Astrocyte (in vitro differentiated cells and primary cell): ENCODE data around the gene CAMKMT. TPM values are rescaled to one million over a fixed set of nuclear protein-coding genes. Genes with fewer than 3 reads are reported as not detected.

ENCODE experiments used
- DNase-seq: peaks from one replicate; pipeline ENCODE4 v3.0.0-alpha.2; 2010; ENCODE audit warnings: low read depth
- FAIRE-seq: peaks from 2 replicates; lab custom pipeline; 2011; peaks lifted over from hg19 to GRCh38; lab: Jason Lieb, UNC
- H2AFZ ChIP-seq: 2 replicates; pipeline ENCODE4 v1.6.0; 2012; ENCODE audit warnings: low read depth, low read length, inconsistent platforms
- H3K27ac ChIP-seq: 2 replicates; pipeline ENCODE4 v1.5.1; 2011; ENCODE audit warnings: low read depth, low read length, inconsistent platforms
- H3K27me3 ChIP-seq: 2 replicates; pipeline ENCODE4 v1.6.0; 2011; ENCODE audit warnings: low read length, inconsistent platforms; ENCODE audit not compliant: insufficient read depth
- H3K36me3 ChIP-seq: 2 replicates; pipeline ENCODE4 v1.5.1; 2011; ENCODE audit warnings: low read length, inconsistent platforms; ENCODE audit not compliant: insufficient read depth
- H3K4me1 ChIP-seq: 2 replicates; pipeline ENCODE4 v1.5.1; 2011; ENCODE audit warnings: low read length, inconsistent platforms; ENCODE audit not compliant: insufficient read depth
- H3K4me2 ChIP-seq: 2 replicates; pipeline ENCODE4 v1.6.0; 2012; ENCODE audit warnings: low read length, inconsistent platforms
- H3K4me3 ChIP-seq: 2 replicates; pipeline ENCODE4 v1.5.1; 2011; ENCODE audit warnings: low read depth, mild to moderate bottlenecking, low read length, inconsistent platforms; ENCODE audit not compliant: insufficient read depth
- H3K79me2 ChIP-seq: 2 replicates; pipeline ENCODE4 v1.6.0; 2012; ENCODE audit warnings: mild to moderate bottlenecking, low read length, inconsistent platforms; ENCODE audit not compliant: insufficient read depth
- H3K9ac ChIP-seq: 2 replicates; pipeline ENCODE4 v1.6.0; 2012; ENCODE audit warnings: mild to moderate bottlenecking, low read length, inconsistent platforms
- H3K9me3 ChIP-seq: 2 replicates; pipeline ENCODE4 v1.5.1; 2012; ENCODE audit warnings: low read depth, mild to moderate bottlenecking, low read length, inconsistent platforms; ENCODE audit not compliant: insufficient read depth
- H4K20me1 ChIP-seq: 2 replicates; pipeline ENCODE4 v1.6.0; 2012; ENCODE audit warnings: low read length, inconsistent platforms; ENCODE audit not compliant: insufficient read depth
- H3K27ac Mint-ChIP-seq: one replicate; pipeline ENCODE4 v1.8.0; 2021; ENCODE audit warnings: mild to moderate bottlenecking, mixed read lengths; ENCODE audit not compliant: unreplicated experiment
- H3K27me3 Mint-ChIP-seq: one replicate; pipeline ENCODE4 v1.8.0; 2021; ENCODE audit warnings: low read depth, mixed read lengths; ENCODE audit not compliant: unreplicated experiment
- H3K36me3 Mint-ChIP-seq: one replicate; pipeline ENCODE4 v1.8.0; 2021; ENCODE audit warnings: low read depth, mixed read lengths; ENCODE audit not compliant: unreplicated experiment
- H3K4me1 Mint-ChIP-seq: one replicate; pipeline ENCODE4 v1.8.0; 2021; ENCODE audit warnings: low read depth, mixed read lengths; ENCODE audit not compliant: unreplicated experiment
- H3K4me3 Mint-ChIP-seq: one replicate; pipeline ENCODE4 v1.8.0; 2021; ENCODE audit warnings: mild to moderate bottlenecking, moderate library complexity, mixed read lengths; ENCODE audit not compliant: unreplicated experiment
- H3K9me3 Mint-ChIP-seq: one replicate; pipeline ENCODE4 v1.8.0; 2021; ENCODE audit warnings: mild to moderate bottlenecking, mixed read lengths; ENCODE audit not compliant: unreplicated experiment
- EZH2 ChIP-seq: IDR thresholded peaks from 2 replicates; pipeline ENCODE4 v1.6.1; 2012; ENCODE audit warnings: mild to moderate bottlenecking, low read length, inconsistent platforms; ENCODE audit not compliant: insufficient read depth
- total RNA-seq: library from RNA; stranded (reverse); gene quantifications from 2 replicates; pipeline ENCODE4 v1.2.1, GENCODE V29; 2021
- TF ChIP-seq, protein P1 (sequence below): IDR thresholded peaks from 2 replicates; pipeline ENCODE4 v1.5.1; 2011; ENCODE audit warnings: low read depth, mild to moderate bottlenecking, inconsistent platforms, low read length, moderate library complexity; ENCODE audit not compliant: insufficient read depth

The CAMKMT gene
- total RNA-seq, 1 donor from 2014 or later, result 9.3 TPM

- no peak for FAIRE-seq
- Histone ChIP-seq H3K4me3 (no peak overlapping the region), H3K36me3 (no peaks in the 10 kb centered on the region), H3K79me2 (no peaks in the 10 kb centered on the region), H3K9me3 (no peaks in the 10 kb centered on the region), H2AFZ (no peak overlapping the region), H4K20me1 (no peaks in the 10 kb centered on the region), H3K4me2 (no peak overlapping the region), H3K9ac (no peak overlapping the region), H3K27me3 (peaks cover 36% of the 10 kb centered on the region), H3K4me1 (peaks cover 2% of the 10 kb centered on the region), H3K27ac (no peak overlapping the region)
- peaks cover under 1% of the 10 kb centered on the region for H3K36me3 Mint-ChIP-seq
- H3K27ac Mint-ChIP-seq, result no peak overlapping the region
- no peaks in the 10 kb centered on the region for H3K9me3 Mint-ChIP-seq
- H3K4me1 Mint-ChIP-seq, result peaks cover 16% of the 10 kb centered on the region
- TF ChIP-seq, protein P1, sequence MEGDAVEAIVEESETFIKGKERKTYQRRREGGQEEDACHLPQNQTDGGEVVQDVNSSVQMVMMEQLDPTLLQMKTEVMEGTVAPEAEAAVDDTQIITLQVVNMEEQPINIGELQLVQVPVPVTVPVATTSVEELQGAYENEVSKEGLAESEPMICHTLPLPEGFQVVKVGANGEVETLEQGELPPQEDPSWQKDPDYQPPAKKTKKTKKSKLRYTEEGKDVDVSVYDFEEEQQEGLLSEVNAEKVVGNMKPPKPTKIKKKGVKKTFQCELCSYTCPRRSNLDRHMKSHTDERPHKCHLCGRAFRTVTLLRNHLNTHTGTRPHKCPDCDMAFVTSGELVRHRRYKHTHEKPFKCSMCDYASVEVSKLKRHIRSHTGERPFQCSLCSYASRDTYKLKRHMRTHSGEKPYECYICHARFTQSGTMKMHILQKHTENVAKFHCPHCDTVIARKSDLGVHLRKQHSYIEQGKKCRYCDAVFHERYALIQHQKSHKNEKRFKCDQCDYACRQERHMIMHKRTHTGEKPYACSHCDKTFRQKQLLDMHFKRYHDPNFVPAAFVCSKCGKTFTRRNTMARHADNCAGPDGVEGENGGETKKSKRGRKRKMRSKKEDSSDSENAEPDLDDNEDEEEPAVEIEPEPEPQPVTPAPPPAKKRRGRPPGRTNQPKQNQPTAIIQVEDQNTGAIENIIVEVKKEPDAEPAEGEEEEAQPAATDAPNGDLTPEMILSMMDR, result no peak
- TF ChIP-seq EZH2, result no peak
- H3K4me3 Mint-ChIP-seq, result no peak overlapping the region
- no peaks in the 10 kb centered on the region for H3K27me3 Mint-ChIP-seq
- no peak for DNase-seq
Measured at GRCh38 chr2:44774826-44775492, 413.2 kb downstream of the CAMKMT start.

- H3K4me1 ChIP-seq, result peaks cover 2% of the 10 kb centered on the region
- no peak for FAIRE-seq
Measured at GRCh38 chr2:44777036-44777435, 415.3 kb downstream of the CAMKMT start.

More at GRCh38 chr2:44777036-44777435, 415.3 kb downstream of the CAMKMT start:
- Mint-ChIP-seq H3K27me3 (no peaks in the 10 kb centered on the region), H3K4me3 (no peak overlapping the region), H3K4me1 (peaks cover 16% of the 10 kb centered on the region), H3K9me3 (peaks cover 5% of the 10 kb centered on the region), H3K27ac (no peak overlapping the region), H3K36me3 (peaks cover 2% of the 10 kb centered on the region)
- Histone ChIP-seq H3K9ac (no peak overlapping the region), H4K20me1 (no peaks in the 10 kb centered on the region), H3K9me3 (no peaks in the 10 kb centered on the region), H3K79me2 (no peaks in the 10 kb centered on the region), H3K27ac (no peak overlapping the region), H3K36me3 (no peaks in the 10 kb centered on the region), H2AFZ (no peak overlapping the region), H3K27me3 (peaks cover 31% of the 10 kb centered on the region), H3K4me2 (no peak overlapping the region), H3K4me3 (no peak overlapping the region)
- no peak for DNase-seq
- TF ChIP-seq, protein P1, result no peak
- no peak for TF ChIP-seq EZH2
